ENCODE measurements around the gene LHFPL6.

Gene LHFPL6

DNA sequence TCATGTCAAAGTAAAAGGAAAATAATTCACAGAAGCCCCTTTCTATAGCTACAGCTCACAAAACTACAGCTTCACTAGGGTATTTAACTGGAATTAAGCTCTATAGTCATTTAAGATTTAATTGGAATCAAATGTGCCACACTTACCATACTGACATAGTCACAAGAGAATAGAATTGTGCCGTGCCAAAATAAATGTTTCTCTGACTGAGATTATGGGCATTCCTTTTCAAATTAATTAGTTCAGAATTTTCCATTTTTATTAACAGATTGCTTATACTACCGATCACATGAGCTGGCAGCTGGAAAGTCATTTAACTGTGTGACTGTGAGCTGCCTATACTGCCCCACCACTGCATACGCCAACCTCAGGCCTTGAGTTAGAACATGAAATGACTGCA, 108.4 kb downstream of the LHFPL6 start:
- DNase-seq (no peak), ATAC-seq (ENCODE audit: insufficient read depth, low read depth) (no peak)
- H2AFZ ChIP-seq (ENCODE audit: low read depth, low read length) = no peak overlapping the region
- H3K4me1 ChIP-seq (ENCODE audit: insufficient read depth, low read length) = no peaks in the 10 kb centered on the region
- H3K9ac ChIP-seq (ENCODE audit: low read depth, low read length) = no peak overlapping the region
- no peak for TF ChIP-seq EZH2 (IDR thresholded peaks at IDR 0.05; ENCODE audit: borderline replicate concordance, low read depth, low read length, severe bottlenecking)
- TF ChIP-seq, protein P1, sequence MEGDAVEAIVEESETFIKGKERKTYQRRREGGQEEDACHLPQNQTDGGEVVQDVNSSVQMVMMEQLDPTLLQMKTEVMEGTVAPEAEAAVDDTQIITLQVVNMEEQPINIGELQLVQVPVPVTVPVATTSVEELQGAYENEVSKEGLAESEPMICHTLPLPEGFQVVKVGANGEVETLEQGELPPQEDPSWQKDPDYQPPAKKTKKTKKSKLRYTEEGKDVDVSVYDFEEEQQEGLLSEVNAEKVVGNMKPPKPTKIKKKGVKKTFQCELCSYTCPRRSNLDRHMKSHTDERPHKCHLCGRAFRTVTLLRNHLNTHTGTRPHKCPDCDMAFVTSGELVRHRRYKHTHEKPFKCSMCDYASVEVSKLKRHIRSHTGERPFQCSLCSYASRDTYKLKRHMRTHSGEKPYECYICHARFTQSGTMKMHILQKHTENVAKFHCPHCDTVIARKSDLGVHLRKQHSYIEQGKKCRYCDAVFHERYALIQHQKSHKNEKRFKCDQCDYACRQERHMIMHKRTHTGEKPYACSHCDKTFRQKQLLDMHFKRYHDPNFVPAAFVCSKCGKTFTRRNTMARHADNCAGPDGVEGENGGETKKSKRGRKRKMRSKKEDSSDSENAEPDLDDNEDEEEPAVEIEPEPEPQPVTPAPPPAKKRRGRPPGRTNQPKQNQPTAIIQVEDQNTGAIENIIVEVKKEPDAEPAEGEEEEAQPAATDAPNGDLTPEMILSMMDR (IDR thresholded peaks at IDR 0.05; ENCODE audit: borderline replicate concordance, extremely low read depth, low read length, poor library complexity, severe bottlenecking) = no peak
- H3K27ac ChIP-seq (ENCODE audit: low read length) = no peak overlapping the region
- H4K20me1 ChIP-seq (ENCODE audit: insufficient read depth, low read length) = no peaks in the 10 kb centered on the region
- H3K4me2 ChIP-seq (ENCODE audit: insufficient read depth, low read length) = no peak overlapping the region
- H3K79me2 ChIP-seq (ENCODE audit: insufficient read depth, low read length) = no peaks in the 10 kb centered on the region
- H3K27me3 ChIP-seq (ENCODE audit: insufficient read depth, low read length, poor library complexity) = no peaks in the 10 kb centered on the region
- no peaks in the 10 kb centered on the region for H3K9me3 ChIP-seq (ENCODE audit: insufficient read depth, low read length, severe bottlenecking)
- H3K4me3 ChIP-seq (ENCODE audit: low read depth in 1 of 2, low read length in 2 of 2) = no peak overlapping the region
- H3K36me3 ChIP-seq (ENCODE audit: insufficient read depth, low read length) = no peaks in the 10 kb centered on the region

DNA sequence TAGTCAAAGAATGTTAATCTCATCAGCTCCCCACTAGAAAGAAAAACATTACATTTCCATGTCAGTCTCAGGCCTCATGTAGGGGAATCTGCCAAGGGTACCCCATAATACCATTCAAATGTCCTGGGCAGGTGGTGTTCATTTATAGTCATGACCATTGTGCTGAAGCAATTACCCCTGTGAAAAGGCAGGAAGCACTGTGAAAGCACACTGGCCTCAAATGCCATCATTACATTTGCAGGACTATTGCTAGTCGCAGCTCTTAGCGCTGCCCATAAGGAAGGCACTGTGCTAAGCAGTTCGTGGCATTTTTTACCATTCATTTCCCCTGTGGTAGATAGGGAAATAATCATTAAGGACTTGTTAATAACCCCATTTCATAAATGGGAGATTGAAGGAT, 109.0 kb downstream of the LHFPL6 start:
- no peaks in the 10 kb centered on the region for H3K9me3 ChIP-seq (ENCODE audit: insufficient read depth, low read length, severe bottlenecking)
- no peak overlapping the region for H3K4me3 ChIP-seq (ENCODE audit: low read depth in 1 of 2, low read length in 2 of 2)
- no peak overlapping the region for H2AFZ ChIP-seq (ENCODE audit: low read depth, low read length)
- no peak overlapping the region for H3K27ac ChIP-seq (ENCODE audit: low read length)
- ATAC-seq (ENCODE audit: insufficient read depth, low read depth) = no peak
- no peak for DNase-seq
- H3K36me3 ChIP-seq (ENCODE audit: insufficient read depth, low read length) = no peaks in the 10 kb centered on the region
- H3K79me2 ChIP-seq (ENCODE audit: insufficient read depth, low read length) = no peaks in the 10 kb centered on the region
- TF ChIP-seq, protein P1 (IDR thresholded peaks at IDR 0.05; ENCODE audit: borderline replicate concordance, extremely low read depth, low read length, poor library complexity, severe bottlenecking) = no peak
- TF ChIP-seq EZH2 (IDR thresholded peaks at IDR 0.05; ENCODE audit: borderline replicate concordance, low read depth, low read length, severe bottlenecking) = no peak
- no peaks in the 10 kb centered on the region for H3K27me3 ChIP-seq (ENCODE audit: insufficient read depth, low read length, poor library complexity)
- H3K4me2 ChIP-seq (ENCODE audit: insufficient read depth, low read length) = no peak overlapping the region
- H3K4me1 ChIP-seq (ENCODE audit: insufficient read depth, low read length) = no peaks in the 10 kb centered on the region
- no peaks in the 10 kb centered on the region for H4K20me1 ChIP-seq (ENCODE audit: insufficient read depth, low read length)
- no peak overlapping the region for H3K9ac ChIP-seq (ENCODE audit: low read depth, low read length)

DNA sequence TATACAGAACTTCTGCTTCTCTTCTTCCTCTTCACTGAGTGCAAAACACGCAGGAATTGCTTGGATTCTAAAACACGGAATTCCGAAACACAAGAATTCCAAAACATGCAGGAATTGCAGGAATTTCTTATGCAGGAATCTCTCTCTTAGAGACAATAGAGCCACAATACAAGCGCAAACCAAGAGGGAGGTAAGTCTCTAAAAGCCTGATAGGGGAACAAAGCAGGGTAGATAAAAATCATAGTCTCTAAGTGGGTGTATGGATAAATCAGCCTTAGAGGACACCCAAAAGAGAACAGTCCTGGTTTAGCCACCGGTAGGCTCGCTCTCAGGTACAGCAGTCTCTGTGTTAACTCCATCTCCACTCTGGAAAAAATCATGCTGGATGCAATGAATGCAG, 112.9 kb downstream of the LHFPL6 start:
- TF ChIP-seq EZH2 (IDR thresholded peaks at IDR 0.05; ENCODE audit: borderline replicate concordance, low read depth, low read length, severe bottlenecking) = no peak
- TF ChIP-seq, protein P1 (IDR thresholded peaks at IDR 0.05; ENCODE audit: borderline replicate concordance, extremely low read depth, low read length, poor library complexity, severe bottlenecking) = no peak
- H3K4me3 ChIP-seq (ENCODE audit: low read depth in 1 of 2, low read length in 2 of 2) = no peak overlapping the region
- H3K9ac ChIP-seq (ENCODE audit: low read depth, low read length) = no peak overlapping the region

DNA sequence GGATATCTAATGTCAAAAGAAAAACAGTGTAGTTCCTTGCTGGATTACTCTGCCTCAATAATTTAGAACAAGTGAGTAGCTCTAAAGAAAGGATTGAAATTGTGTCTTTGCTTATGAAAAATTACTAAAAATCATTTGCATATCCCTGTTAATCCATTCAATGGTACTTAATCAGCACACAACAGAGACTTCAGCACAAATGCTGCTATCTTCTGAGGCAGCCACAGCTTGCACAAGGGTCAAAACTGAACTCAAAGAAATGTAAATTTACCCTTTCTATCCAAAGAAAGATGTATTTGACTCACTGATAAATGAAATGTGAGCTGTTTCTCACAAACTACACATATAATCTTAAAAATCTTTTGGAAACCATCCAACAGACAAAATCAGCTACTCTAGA, 116.2 kb downstream of the LHFPL6 start:
- Histone ChIP-seq H3K9ac (ENCODE audit: low read depth, low read length) (no peak overlapping the region), H4K20me1 (ENCODE audit: insufficient read depth, low read length) (no peaks in the 10 kb centered on the region), H3K9me3 (ENCODE audit: insufficient read depth, low read length, severe bottlenecking) (no peaks in the 10 kb centered on the region), H3K36me3 (ENCODE audit: insufficient read depth, low read length) (no peaks in the 10 kb centered on the region), H3K27me3 (ENCODE audit: insufficient read depth, low read length, poor library complexity) (no peaks in the 10 kb centered on the region), H3K4me1 (ENCODE audit: insufficient read depth, low read length) (no peaks in the 10 kb centered on the region), H3K4me3 (ENCODE audit: low read depth in 1 of 2, low read length in 2 of 2) (no peak overlapping the region), H3K4me2 (ENCODE audit: insufficient read depth, low read length) (no peak overlapping the region), H3K27ac (ENCODE audit: low read length) (no peak overlapping the region), H3K79me2 (ENCODE audit: insufficient read depth, low read length) (no peaks in the 10 kb centered on the region), H2AFZ (ENCODE audit: low read depth, low read length) (no peak overlapping the region)
- no peak for DNase-seq
- ATAC-seq (ENCODE audit: insufficient read depth, low read depth) = no peak
- TF ChIP-seq, protein P1 (IDR thresholded peaks at IDR 0.05; ENCODE audit: borderline replicate concordance, extremely low read depth, low read length, poor library complexity, severe bottlenecking) = no peak
- no peak for TF ChIP-seq EZH2 (IDR thresholded peaks at IDR 0.05; ENCODE audit: borderline replicate concordance, low read depth, low read length, severe bottlenecking)

More for the DNA sequence above, 112.9 kb downstream of the LHFPL6 start:
- Histone ChIP-seq H3K4me2 (ENCODE audit: insufficient read depth, low read length) (no peak overlapping the region), H3K9me3 (ENCODE audit: insufficient read depth, low read length, severe bottlenecking) (no peaks in the 10 kb centered on the region), H3K27ac (ENCODE audit: low read length) (no peak overlapping the region), H4K20me1 (ENCODE audit: insufficient read depth, low read length) (no peaks in the 10 kb centered on the region), H3K36me3 (ENCODE audit: insufficient read depth, low read length) (no peaks in the 10 kb centered on the region), H3K79me2 (ENCODE audit: insufficient read depth, low read length) (no peaks in the 10 kb centered on the region), H3K27me3 (ENCODE audit: insufficient read depth, low read length, poor library complexity) (no peaks in the 10 kb centered on the region), H3K4me1 (ENCODE audit: insufficient read depth, low read length) (no peaks in the 10 kb centered on the region), H2AFZ (ENCODE audit: low read depth, low read length) (no peak overlapping the region)
- DNase-seq (no peak), ATAC-seq (ENCODE audit: insufficient read depth, low read depth) (no peak)
